ENCODE results near the gene YWHAB. TPM values are rescaled to one million over a fixed set of nuclear protein-coding genes. Genes with fewer than 3 reads are reported as not detected.

The YWHAB gene
- polyA plus RNA-seq, 1 of the 3 experiments (the other 2 are of a cell fraction): 84.3 TPM

DNA sequence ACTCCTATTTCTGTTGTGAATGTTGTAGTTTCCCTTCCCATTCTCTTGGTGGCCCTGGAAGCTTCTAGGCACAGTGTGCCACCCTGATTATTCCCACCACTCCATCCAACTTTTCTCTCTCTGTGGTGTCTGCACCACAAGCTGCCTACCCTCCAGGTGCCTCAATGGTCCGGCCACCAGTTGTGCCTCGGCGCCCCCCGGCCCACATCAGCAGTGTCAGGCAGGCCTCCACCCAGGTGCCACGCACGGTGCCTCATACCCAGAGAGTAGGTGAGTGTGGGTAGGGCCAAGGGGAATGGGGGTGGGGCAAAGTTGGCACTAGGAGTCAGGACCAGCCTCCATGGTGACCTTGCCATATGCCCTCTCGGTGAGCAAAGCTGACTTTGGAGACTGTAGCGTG lies 47.4 kb downstream of the YWHAB start:
- no peak overlapping the region for H3K9ac ChIP-seq
- no peaks in the 10 kb centered on the region for H3K79me2 ChIP-seq (ENCODE audit: insufficient read depth)
- H3K27me3 ChIP-seq (ENCODE audit: insufficient read depth): no peaks in the 10 kb centered on the region
- no peaks in the 10 kb centered on the region for H3K4me1 ChIP-seq (ENCODE audit: control insufficient read depth in 1 of 2, insufficient read depth in 2 of 2, low read depth in 1 of 2, low read length in 1 of 2)
- no peak overlapping the region for H3K4me2 ChIP-seq
- ChIA-PET CTCF (interaction anchor here (0.6 kb wide), 1 partner anchor 373 kb away, joined by 3 read pairs; no protein-coding TSS in a partner anchor), POLR2A (no interaction called here)
- H3F3A ChIP-seq (replicated peaks; ENCODE audit: insufficient read depth): no peaks in the 10 kb centered on the region
- no peak overlapping the region for H3K27ac ChIP-seq (ENCODE audit: low read depth in 2 of 2, low read length in 1 of 2)
- TF ChIP-seq, protein P1, sequence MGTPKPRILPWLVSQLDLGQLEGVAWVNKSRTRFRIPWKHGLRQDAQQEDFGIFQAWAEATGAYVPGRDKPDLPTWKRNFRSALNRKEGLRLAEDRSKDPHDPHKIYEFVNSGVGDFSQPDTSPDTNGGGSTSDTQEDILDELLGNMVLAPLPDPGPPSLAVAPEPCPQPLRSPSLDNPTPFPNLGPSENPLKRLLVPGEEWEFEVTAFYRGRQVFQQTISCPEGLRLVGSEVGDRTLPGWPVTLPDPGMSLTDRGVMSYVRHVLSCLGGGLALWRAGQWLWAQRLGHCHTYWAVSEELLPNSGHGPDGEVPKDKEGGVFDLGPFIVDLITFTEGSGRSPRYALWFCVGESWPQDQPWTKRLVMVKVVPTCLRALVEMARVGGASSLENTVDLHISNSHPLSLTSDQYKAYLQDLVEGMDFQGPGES (IDR thresholded peaks at IDR 0.05; ENCODE audit: low read depth, low read length): no peak
- TF ChIP-seq, protein P2, sequence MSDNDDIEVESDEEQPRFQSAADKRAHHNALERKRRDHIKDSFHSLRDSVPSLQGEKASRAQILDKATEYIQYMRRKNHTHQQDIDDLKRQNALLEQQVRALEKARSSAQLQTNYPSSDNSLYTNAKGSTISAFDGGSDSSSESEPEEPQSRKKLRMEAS (IDR thresholded peaks at IDR 0.05; ENCODE audit: low read depth): no peak
- no peak for TF ChIP-seq GABPA (IDR thresholded peaks at IDR 0.05; ENCODE audit: low read depth)
- no peak for TF ChIP-seq NFIC (IDR thresholded peaks at IDR 0.05; ENCODE audit: borderline replicate concordance)
- no peak for TF ChIP-seq FOXM1 (IDR thresholded peaks at IDR 0.05; ENCODE audit: low read depth)
- no peak for TF ChIP-seq ELF1 (IDR thresholded peaks at IDR 0.05)
- TF ChIP-seq SMC3 (IDR thresholded peaks at IDR 0.05; ENCODE audit: low read depth, low read length): no peak
- TF ChIP-seq YY1 (IDR thresholded peaks at IDR 0.05; ENCODE audit: low read depth): no peak
- H3K36me3 ChIP-seq (replicated peaks in 1 of 2; ENCODE audit: control insufficient read depth in 1 of 2, insufficient read depth in 2 of 2, low read length in 1 of 2): peaks cover 8 to 36% of the 10 kb centered on the region in 2 experiments
- 100% methylated on average over 6 of the region's 8 CpGs for WGBS (ENCODE audit: low lambda C conversion rate)
- no peak overlapping the region for H3K4me3 ChIP-seq (ENCODE audit: low read depth in 2 of 2, low read length in 1 of 2)
- no peaks in the 10 kb centered on the region for H4K20me1 ChIP-seq (ENCODE audit: insufficient read depth)
- DNase-seq: no peak
- H2AFZ ChIP-seq (ENCODE audit: low read depth): no peak overlapping the region
- no peaks in the 10 kb centered on the region for H3K9me2 ChIP-seq
- no peaks in the 10 kb centered on the region for H3K9me3 ChIP-seq

DNA sequence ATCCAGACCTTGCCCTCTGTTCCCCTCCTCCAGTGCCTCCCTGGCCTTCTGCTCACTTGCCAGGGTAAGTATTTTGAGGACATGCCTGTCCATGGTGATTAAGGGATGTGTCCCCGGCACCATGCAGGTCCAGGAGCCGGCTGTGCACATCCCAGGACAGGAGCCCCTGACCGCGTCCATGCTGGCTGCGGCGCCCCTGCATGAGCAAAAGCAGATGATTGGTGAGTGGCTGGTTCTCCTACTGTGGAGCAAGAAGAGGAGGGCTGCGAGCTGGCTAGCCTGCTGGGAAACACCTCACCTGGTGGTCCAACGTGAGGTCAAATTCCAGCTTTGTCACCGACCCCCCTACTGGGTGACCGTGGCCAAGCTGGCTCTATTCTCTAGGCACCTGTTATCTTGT lies 51.0 kb downstream of the YWHAB start:
- CTCF ChIA-PET: interaction anchor here (0.9 to 1.4 kb wide), 4 partner anchors 11 to 355 kb away, joined by 3 to 4 read pairs (median 4); partner anchors contain the start of gene TOMM34
- Histone ChIP-seq H2AFZ (ENCODE audit: low read depth) (no peak overlapping the region), H4K20me1 (ENCODE audit: insufficient read depth) (no peaks in the 10 kb centered on the region), H3K4me1 (ENCODE audit: control insufficient read depth in 1 of 2, insufficient read depth in 2 of 2, low read depth in 1 of 2, low read length in 1 of 2) (no peaks in the 10 kb centered on the region), H3K4me2 (no peak overlapping the region), H3K27ac (ENCODE audit: low read depth in 2 of 2, low read length in 1 of 2) (no peak overlapping the region), H3K9me2 (no peaks in the 10 kb centered on the region), H3K9me3 (no peaks in the 10 kb centered on the region), H3K79me2 (ENCODE audit: insufficient read depth) (no peaks in the 10 kb centered on the region), H3F3A (replicated peaks; ENCODE audit: insufficient read depth) (peaks cover under 1% of the 10 kb centered on the region), H3K9ac (no peak overlapping the region), H3K4me3 (ENCODE audit: low read depth in 2 of 2, low read length in 1 of 2) (no peak overlapping the region), H3K27me3 (ENCODE audit: insufficient read depth) (no peaks in the 10 kb centered on the region), H3K36me3 (replicated peaks in 1 of 2; ENCODE audit: control insufficient read depth in 1 of 2, insufficient read depth in 2 of 2, low read length in 1 of 2) (peaks cover 8 to 49% of the 10 kb centered on the region in 2 experiments)
- WGBS (ENCODE audit: low lambda C conversion rate): 95% methylated on average over 10 of the region's 10 CpGs
- DNase-seq: no peak
- POLR2A ChIA-PET: interaction anchor here (1.6 kb wide), 1 partner anchor 15 kb away, joined by 3 read pairs; no protein-coding TSS in a partner anchor
- TF ChIP-seq, protein P3, sequence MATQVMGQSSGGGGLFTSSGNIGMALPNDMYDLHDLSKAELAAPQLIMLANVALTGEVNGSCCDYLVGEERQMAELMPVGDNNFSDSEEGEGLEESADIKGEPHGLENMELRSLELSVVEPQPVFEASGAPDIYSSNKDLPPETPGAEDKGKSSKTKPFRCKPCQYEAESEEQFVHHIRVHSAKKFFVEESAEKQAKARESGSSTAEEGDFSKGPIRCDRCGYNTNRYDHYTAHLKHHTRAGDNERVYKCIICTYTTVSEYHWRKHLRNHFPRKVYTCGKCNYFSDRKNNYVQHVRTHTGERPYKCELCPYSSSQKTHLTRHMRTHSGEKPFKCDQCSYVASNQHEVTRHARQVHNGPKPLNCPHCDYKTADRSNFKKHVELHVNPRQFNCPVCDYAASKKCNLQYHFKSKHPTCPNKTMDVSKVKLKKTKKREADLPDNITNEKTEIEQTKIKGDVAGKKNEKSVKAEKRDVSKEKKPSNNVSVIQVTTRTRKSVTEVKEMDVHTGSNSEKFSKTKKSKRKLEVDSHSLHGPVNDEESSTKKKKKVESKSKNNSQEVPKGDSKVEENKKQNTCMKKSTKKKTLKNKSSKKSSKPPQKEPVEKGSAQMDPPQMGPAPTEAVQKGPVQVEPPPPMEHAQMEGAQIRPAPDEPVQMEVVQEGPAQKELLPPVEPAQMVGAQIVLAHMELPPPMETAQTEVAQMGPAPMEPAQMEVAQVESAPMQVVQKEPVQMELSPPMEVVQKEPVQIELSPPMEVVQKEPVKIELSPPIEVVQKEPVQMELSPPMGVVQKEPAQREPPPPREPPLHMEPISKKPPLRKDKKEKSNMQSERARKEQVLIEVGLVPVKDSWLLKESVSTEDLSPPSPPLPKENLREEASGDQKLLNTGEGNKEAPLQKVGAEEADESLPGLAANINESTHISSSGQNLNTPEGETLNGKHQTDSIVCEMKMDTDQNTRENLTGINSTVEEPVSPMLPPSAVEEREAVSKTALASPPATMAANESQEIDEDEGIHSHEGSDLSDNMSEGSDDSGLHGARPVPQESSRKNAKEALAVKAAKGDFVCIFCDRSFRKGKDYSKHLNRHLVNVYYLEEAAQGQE (IDR thresholded peaks at IDR 0.05; ENCODE audit: low read depth, low read length): no peak
- no peak for TF ChIP-seq EZH2phosphoT487 (IDR thresholded peaks at IDR 0.05; ENCODE audit: borderline replicate concordance, low read depth)
- TF ChIP-seq, protein P1 (IDR thresholded peaks at IDR 0.05; ENCODE audit: low read depth, low read length): no peak
- TF ChIP-seq RCOR1 (IDR thresholded peaks at IDR 0.05; ENCODE audit: low read length): no peak

Data from SK-N-SH (cell line).